Activated CD4-positive, CD25-positive, alpha-beta regulatory T cell treated with anti-CD3 and anti-CD28 coated beads, Interleukin-2, amount 50 U/mL, for 16 hours (primary cell): ENCODE data around the gene SCUBE2.

Experiments
- DNase-seq: peaks from one replicate; pipeline ENCODE4 v3.0.0-alpha.2; 2020; ENCODE audit warnings: low read depth, low spot score

The SCUBE2 gene

GRCh38 chr11:9091044-9091922 lies at the start of gene SCUBE2:
SCUBE2 (minus strand) TSS chr11:9091599; CDS start chr11:9091528, 71 bp downstream.
- DNase-seq = no peak

- no peak for DNase-seq
Observed at GRCh38 chr11:9141186-9141585, 49.8 kb upstream of the SCUBE2 start.

- DNase-seq = no peak
Observed at GRCh38 chr11:9139628-9140357, 48.4 kb upstream of the SCUBE2 start.

GRCh38 chr11:9138612-9139579 lies 47.5 kb upstream of the SCUBE2 start:
- no peak for DNase-seq

GRCh38 chr11:9138133-9138453 lies 46.7 kb upstream of the SCUBE2 start:
- no peak for DNase-seq

- DNase-seq = peak; percentile 25
Observed at GRCh38 chr11:9137293-9138132, 46.1 kb upstream of the SCUBE2 start.

- no peak for DNase-seq
Observed at GRCh38 chr11:9136741-9137140, 45.3 kb upstream of the SCUBE2 start.

- DNase-seq = no peak
Observed at GRCh38 chr11:9133956-9134355, 42.6 kb upstream of the SCUBE2 start.

- DNase-seq = no peak
Observed at GRCh38 chr11:9132203-9132878, 40.9 kb upstream of the SCUBE2 start.

- no peak for DNase-seq
Observed at GRCh38 chr11:9130297-9130696, 38.9 kb upstream of the SCUBE2 start.

GRCh38 chr11:9126636-9127035 lies 35.2 kb upstream of the SCUBE2 start:
- DNase-seq = no peak

- DNase-seq = no peak
Observed at GRCh38 chr11:9125185-9125886, 33.9 kb upstream of the SCUBE2 start.

- no peak for DNase-seq
Observed at GRCh38 chr11:9123595-9124304, 32.4 kb upstream of the SCUBE2 start.

GRCh38 chr11:9121469-9121796 lies 30.0 kb upstream of the SCUBE2 start:
- no peak for DNase-seq

GRCh38 chr11:9120664-9121468 lies 29.5 kb upstream of the SCUBE2 start:
- no peak for DNase-seq

- DNase-seq = no peak
Observed at GRCh38 chr11:9118277-9118676, 26.9 kb upstream of the SCUBE2 start.

GRCh38 chr11:9112075-9112474 lies 20.7 kb upstream of the SCUBE2 start:
- DNase-seq = no peak
